ENCODE measurements around the gene ARHGAP18. TPM values are rescaled to one million over a fixed set of nuclear protein-coding genes. Genes with fewer than 3 reads are reported as not detected.
A peak's percentile ranks its signal among the peaks of the same experiment; 100 is the strongest.

Gene ARHGAP18
- total and polyA plus RNA-seq, 2 of the 13 experiments (the other 11 are each of a cell fraction or from before 2014, with no cell fraction given) = 58.2 to 115 TPM

DNA sequence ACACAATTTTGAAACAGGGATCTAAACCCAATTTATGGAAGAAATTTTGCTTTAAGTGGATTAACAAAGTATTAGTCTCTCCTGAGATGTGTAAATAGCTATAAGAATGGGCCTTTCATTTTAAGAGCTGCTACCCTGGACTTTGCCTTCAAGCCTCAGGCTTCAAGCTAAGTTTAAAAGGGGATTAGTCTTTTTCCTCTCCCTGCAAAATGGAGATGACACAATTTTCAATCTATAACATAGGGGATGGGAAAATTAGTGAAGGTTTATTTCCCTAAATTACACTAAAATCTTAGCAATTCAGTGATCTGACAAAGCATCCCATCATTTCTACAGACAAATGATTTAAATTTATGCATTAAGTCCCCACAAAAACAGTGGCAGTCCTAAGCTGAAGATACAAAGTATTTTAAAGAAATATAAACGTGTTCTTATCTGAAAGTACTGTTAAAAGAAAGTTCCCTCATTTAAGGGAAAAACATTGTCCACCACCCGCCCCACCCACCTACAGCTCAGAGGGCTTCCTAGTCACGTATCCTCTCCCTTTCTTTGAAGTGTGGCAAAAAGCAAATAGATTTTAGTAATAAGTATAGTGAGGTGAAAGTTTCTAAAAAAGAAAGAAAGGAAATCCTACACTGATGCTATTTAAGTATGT lies 14.5 kb downstream of the ARHGAP18 start (continued):
- TF ChIP-seq, protein P1, sequence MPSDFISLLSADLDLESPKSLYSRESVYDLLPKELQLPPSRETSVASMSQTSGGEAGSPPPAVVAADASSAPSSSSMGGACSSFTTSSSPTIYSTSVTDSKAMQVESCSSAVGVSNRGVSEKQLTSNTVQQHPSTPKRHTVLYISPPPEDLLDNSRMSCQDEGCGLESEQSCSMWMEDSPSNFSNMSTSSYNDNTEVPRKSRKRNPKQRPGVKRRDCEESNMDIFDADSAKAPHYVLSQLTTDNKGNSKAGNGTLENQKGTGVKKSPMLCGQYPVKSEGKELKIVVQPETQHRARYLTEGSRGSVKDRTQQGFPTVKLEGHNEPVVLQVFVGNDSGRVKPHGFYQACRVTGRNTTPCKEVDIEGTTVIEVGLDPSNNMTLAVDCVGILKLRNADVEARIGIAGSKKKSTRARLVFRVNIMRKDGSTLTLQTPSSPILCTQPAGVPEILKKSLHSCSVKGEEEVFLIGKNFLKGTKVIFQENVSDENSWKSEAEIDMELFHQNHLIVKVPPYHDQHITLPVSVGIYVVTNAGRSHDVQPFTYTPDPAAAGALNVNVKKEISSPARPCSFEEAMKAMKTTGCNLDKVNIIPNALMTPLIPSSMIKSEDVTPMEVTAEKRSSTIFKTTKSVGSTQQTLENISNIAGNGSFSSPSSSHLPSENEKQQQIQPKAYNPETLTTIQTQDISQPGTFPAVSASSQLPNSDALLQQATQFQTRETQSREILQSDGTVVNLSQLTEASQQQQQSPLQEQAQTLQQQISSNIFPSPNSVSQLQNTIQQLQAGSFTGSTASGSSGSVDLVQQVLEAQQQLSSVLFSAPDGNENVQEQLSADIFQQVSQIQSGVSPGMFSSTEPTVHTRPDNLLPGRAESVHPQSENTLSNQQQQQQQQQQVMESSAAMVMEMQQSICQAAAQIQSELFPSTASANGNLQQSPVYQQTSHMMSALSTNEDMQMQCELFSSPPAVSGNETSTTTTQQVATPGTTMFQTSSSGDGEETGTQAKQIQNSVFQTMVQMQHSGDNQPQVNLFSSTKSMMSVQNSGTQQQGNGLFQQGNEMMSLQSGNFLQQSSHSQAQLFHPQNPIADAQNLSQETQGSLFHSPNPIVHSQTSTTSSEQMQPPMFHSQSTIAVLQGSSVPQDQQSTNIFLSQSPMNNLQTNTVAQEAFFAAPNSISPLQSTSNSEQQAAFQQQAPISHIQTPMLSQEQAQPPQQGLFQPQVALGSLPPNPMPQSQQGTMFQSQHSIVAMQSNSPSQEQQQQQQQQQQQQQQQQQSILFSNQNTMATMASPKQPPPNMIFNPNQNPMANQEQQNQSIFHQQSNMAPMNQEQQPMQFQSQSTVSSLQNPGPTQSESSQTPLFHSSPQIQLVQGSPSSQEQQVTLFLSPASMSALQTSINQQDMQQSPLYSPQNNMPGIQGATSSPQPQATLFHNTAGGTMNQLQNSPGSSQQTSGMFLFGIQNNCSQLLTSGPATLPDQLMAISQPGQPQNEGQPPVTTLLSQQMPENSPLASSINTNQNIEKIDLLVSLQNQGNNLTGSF (CRISPR knock-in tag; IDR thresholded peaks at IDR 0.05) = no peak
- no peak for TF ChIP-seq MEIS2 (CRISPR knock-in tag; IDR thresholded peaks at IDR 0.05)
- TF ChIP-seq SMYD3 (CRISPR knock-in tag; IDR thresholded peaks at IDR 0.05) = peak; percentile 32; the same call in 1 of the 2 replicates
- TF ChIP-seq, protein P2, sequence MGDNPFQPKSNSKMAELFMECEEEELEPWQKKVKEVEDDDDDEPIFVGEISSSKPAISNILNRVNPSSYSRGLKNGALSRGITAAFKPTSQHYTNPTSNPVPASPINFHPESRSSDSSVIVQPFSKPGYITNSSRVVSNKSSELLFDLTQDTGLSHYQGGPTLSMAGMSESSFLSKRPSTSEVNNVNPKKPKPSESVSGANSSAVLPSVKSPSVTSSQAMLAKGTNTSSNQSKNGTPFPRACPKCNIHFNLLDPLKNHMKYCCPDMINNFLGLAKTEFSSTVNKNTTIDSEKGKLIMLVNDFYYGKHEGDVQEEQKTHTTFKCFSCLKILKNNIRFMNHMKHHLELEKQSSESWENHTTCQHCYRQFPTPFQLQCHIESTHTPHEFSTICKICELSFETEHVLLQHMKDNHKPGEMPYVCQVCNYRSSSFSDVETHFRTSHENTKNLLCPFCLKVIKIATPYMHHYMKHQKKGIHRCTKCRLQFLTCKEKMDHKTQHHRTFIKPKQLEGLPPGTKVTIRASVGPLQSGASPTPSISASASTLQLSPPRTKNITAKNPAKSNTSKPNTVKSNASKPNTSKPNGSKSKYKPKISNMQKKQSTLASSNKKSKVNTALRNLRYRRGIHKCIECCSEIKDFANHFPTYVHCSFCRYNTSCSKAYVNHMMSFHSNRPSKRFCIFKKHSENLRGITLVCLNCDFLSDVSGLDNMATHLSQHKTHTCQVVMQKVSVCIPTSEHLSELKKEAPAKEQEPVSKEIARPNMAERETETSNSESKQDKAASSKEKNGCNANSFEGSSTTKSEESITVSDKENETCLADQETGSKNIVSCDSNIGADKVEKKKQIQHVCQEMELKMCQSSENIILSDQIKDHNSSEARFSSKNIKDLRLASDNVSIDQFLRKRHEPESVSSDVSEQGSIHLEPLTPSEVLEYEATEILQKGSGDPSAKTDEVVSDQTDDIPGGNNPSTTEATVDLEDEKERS (CRISPR knock-in tag; IDR thresholded peaks at IDR 0.05) = 0 out of 2 replicates have a peak, but pooled peaks have one; percentile 88
- no peak for TF ChIP-seq HHEX (CRISPR knock-in tag; IDR thresholded peaks at IDR 0.05)
- TF ChIP-seq ZNF17 (CRISPR knock-in tag; IDR thresholded peaks at IDR 0.05) = no peak
- TF ChIP-seq RARA (CRISPR knock-in tag; IDR thresholded peaks at IDR 0.05) = peak; percentile 71
- peak; percentile 84 for TF ChIP-seq ZGPAT (CRISPR knock-in tag; IDR thresholded peaks at IDR 0.05)
- TF ChIP-seq SATB2 (CRISPR knock-in tag; IDR thresholded peaks at IDR 0.05) = no peak
- TF ChIP-seq, protein P3, sequence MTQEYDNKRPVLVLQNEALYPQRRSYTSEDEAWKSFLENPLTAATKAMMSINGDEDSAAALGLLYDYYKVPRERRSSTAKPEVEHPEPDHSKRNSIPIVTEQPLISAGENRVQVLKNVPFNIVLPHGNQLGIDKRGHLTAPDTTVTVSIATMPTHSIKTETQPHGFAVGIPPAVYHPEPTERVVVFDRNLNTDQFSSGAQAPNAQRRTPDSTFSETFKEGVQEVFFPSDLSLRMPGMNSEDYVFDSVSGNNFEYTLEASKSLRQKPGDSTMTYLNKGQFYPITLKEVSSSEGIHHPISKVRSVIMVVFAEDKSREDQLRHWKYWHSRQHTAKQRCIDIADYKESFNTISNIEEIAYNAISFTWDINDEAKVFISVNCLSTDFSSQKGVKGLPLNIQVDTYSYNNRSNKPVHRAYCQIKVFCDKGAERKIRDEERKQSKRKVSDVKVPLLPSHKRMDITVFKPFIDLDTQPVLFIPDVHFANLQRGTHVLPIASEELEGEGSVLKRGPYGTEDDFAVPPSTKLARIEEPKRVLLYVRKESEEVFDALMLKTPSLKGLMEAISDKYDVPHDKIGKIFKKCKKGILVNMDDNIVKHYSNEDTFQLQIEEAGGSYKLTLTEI (CRISPR knock-in tag; conservative IDR thresholded peaks at IDR 0.05) = no peak
- no peak for TF ChIP-seq WIZ (CRISPR knock-in tag; IDR thresholded peaks at IDR 0.05)
- TF ChIP-seq ZNF616 (CRISPR knock-in tag; IDR thresholded peaks at IDR 0.05; ENCODE audit: low read depth) = no peak
- TF ChIP-seq NBN (conservative IDR thresholded peaks at IDR 0.05) = no peak
- TF ChIP-seq U2AF2 (IDR thresholded peaks at IDR 0.05; ENCODE audit: low read depth, low read length) = no peak
- TF ChIP-seq ZNF772 (CRISPR knock-in tag; IDR thresholded peaks at IDR 0.05) = no peak
- no peak for TF ChIP-seq ZNF354B (CRISPR knock-in tag; IDR thresholded peaks at IDR 0.05)
- no peak for TF ChIP-seq BCL3 (CRISPR knock-in tag; IDR thresholded peaks at IDR 0.05)
- TF ChIP-seq ADNP (CRISPR knock-in tag; IDR thresholded peaks at IDR 0.05) = no peak
